ENCODE measurements around the gene ZBTB16.

The ZBTB16 gene

GRCh38 chr11:114050258-114050927 lies 9.1 kb upstream of the ZBTB16 start:
- no peak for TF ChIP-seq FOXK2 (IDR thresholded peaks at IDR 0.05)
- no peak for TF ChIP-seq LEF1 (IDR thresholded peaks at IDR 0.05; ENCODE audit: borderline replicate concordance)
- no peak for TF ChIP-seq CTBP1 (IDR thresholded peaks at IDR 0.05; ENCODE audit: borderline replicate concordance)
- TF ChIP-seq BHLHE40 (IDR thresholded peaks at IDR 0.05; ENCODE audit: borderline replicate concordance) = no peak
- no peak for TF ChIP-seq SP1 (IDR thresholded peaks at IDR 0.05)
- TF ChIP-seq PKNOX1 (IDR thresholded peaks at IDR 0.05) = no peak
- no peak for TF ChIP-seq FOXA1 (IDR thresholded peaks at IDR 0.05)
- no peak for TF ChIP-seq SUZ12 (IDR thresholded peaks at IDR 0.05)
- TF ChIP-seq ARNT (IDR thresholded peaks at IDR 0.05) = no peak
- TF ChIP-seq FOXM1 (IDR thresholded peaks at IDR 0.05; ENCODE audit: borderline replicate concordance) = no peak
- TF ChIP-seq TARDBP (IDR thresholded peaks at IDR 0.05) = no peak
- no peak for TF ChIP-seq ELF4 (IDR thresholded peaks at IDR 0.05)
- no peak for TF ChIP-seq NFRKB (IDR thresholded peaks at IDR 0.05)
- TF ChIP-seq ZNF384 (IDR thresholded peaks at IDR 0.05) = no peak
- no peak for TF ChIP-seq L3MBTL2 (conservative IDR thresholded peaks at IDR 0.05)
- no peak for TF ChIP-seq HDGF (IDR thresholded peaks at IDR 0.05; ENCODE audit: borderline replicate concordance)
- CTCF ChIA-PET = interaction anchor here (0.9 kb wide), 1 partner anchor 15 kb away, joined by 3 read pairs; no protein-coding TSS in a partner anchor
- no peak for DNase-seq (ENCODE audit: extremely low spot score)
- POLR2A ChIA-PET = no interaction called here

GRCh38 chr11:114051558-114051957 lies 8.0 kb upstream of the ZBTB16 start:
- ChIA-PET CTCF (interaction anchor here (0.6 to 1.4 kb wide), 3 partner anchors 150 to 210 kb away, joined by 3 to 6 read pairs (median 4); no protein-coding TSS in a partner anchor), POLR2A (interaction anchor here (1.0 kb wide), 1 partner anchor 111 kb away, joined by 3 read pairs; no protein-coding TSS in a partner anchor)
- DNase-seq (ENCODE audit: extremely low spot score) = no peak
- TF ChIP-seq FOXM1 (IDR thresholded peaks at IDR 0.05; ENCODE audit: borderline replicate concordance) (no peak), CTBP1 (IDR thresholded peaks at IDR 0.05; ENCODE audit: borderline replicate concordance) (no peak), L3MBTL2 (conservative IDR thresholded peaks at IDR 0.05) (no peak), SUZ12 (IDR thresholded peaks at IDR 0.05) (no peak), SP1 (IDR thresholded peaks at IDR 0.05) (no peak), FOXA1 (IDR thresholded peaks at IDR 0.05) (no peak), ARNT (IDR thresholded peaks at IDR 0.05) (no peak), BHLHE40 (IDR thresholded peaks at IDR 0.05; ENCODE audit: borderline replicate concordance) (no peak), ZNF384 (IDR thresholded peaks at IDR 0.05) (no peak), HDGF (IDR thresholded peaks at IDR 0.05; ENCODE audit: borderline replicate concordance) (no peak), NFRKB (IDR thresholded peaks at IDR 0.05) (no peak), PKNOX1 (IDR thresholded peaks at IDR 0.05) (no peak), LEF1 (IDR thresholded peaks at IDR 0.05; ENCODE audit: borderline replicate concordance) (no peak)

GRCh38 chr11:114052160-114052559 lies 7.4 kb upstream of the ZBTB16 start:
- CTCF ChIA-PET = interaction anchor here (1.2 to 1.4 kb wide), 2 partner anchors 157 to 209 kb away, joined by 3 to 4 read pairs; no protein-coding TSS in a partner anchor

GRCh38 chr11:114053406-114053805 lies 6.1 kb upstream of the ZBTB16 start:
- ChIA-PET POLR2A (no interaction called here), CTCF (no interaction called here)
- DNase-seq (ENCODE audit: extremely low spot score) = no peak
- no peak for TF ChIP-seq FOXM1 (IDR thresholded peaks at IDR 0.05; ENCODE audit: borderline replicate concordance)
- no peak for TF ChIP-seq ZNF384 (IDR thresholded peaks at IDR 0.05)

More at GRCh38 chr11:114052160-114052559, 7.4 kb upstream of the ZBTB16 start:
- no peak for DNase-seq (ENCODE audit: extremely low spot score)
- TF ChIP-seq CTBP1 (IDR thresholded peaks at IDR 0.05; ENCODE audit: borderline replicate concordance) (no peak), HDGF (IDR thresholded peaks at IDR 0.05; ENCODE audit: borderline replicate concordance) (no peak), LEF1 (IDR thresholded peaks at IDR 0.05; ENCODE audit: borderline replicate concordance) (no peak), SUZ12 (IDR thresholded peaks at IDR 0.05) (no peak), FOXK2 (IDR thresholded peaks at IDR 0.05) (no peak), ELF4 (IDR thresholded peaks at IDR 0.05) (no peak), NFRKB (IDR thresholded peaks at IDR 0.05) (no peak), BHLHE40 (IDR thresholded peaks at IDR 0.05; ENCODE audit: borderline replicate concordance) (no peak), FOXA1 (IDR thresholded peaks at IDR 0.05) (no peak), L3MBTL2 (conservative IDR thresholded peaks at IDR 0.05) (no peak), ARNT (IDR thresholded peaks at IDR 0.05) (no peak), PKNOX1 (IDR thresholded peaks at IDR 0.05) (no peak), FOXM1 (IDR thresholded peaks at IDR 0.05; ENCODE audit: borderline replicate concordance) (no peak), TARDBP (IDR thresholded peaks at IDR 0.05) (no peak), SP1 (IDR thresholded peaks at IDR 0.05) (no peak), ZNF384 (IDR thresholded peaks at IDR 0.05) (no peak)
- POLR2A ChIA-PET = interaction anchor here (1.0 kb wide), 1 partner anchor 110 kb away, joined by 3 read pairs; no protein-coding TSS in a partner anchor

- TF ChIP-seq SUZ12 (IDR thresholded peaks at IDR 0.05) (no peak), ARNT (IDR thresholded peaks at IDR 0.05) (no peak), BHLHE40 (IDR thresholded peaks at IDR 0.05; ENCODE audit: borderline replicate concordance) (no peak), TARDBP (IDR thresholded peaks at IDR 0.05) (no peak), LEF1 (IDR thresholded peaks at IDR 0.05; ENCODE audit: borderline replicate concordance) (no peak), SP1 (IDR thresholded peaks at IDR 0.05) (no peak), ELF4 (IDR thresholded peaks at IDR 0.05) (no peak), NFRKB (IDR thresholded peaks at IDR 0.05) (no peak), PKNOX1 (IDR thresholded peaks at IDR 0.05) (no peak), HDGF (IDR thresholded peaks at IDR 0.05; ENCODE audit: borderline replicate concordance) (no peak), FOXA1 (IDR thresholded peaks at IDR 0.05) (no peak)
- POLR2A ChIA-PET = no interaction called here
- CTCF ChIA-PET = interaction anchor here (0.7 kb wide), 1 partner anchor 8 kb away, joined by 6 read pairs; no protein-coding TSS in a partner anchor
- no peak for DNase-seq (ENCODE audit: extremely low spot score)
Observed at GRCh38 chr11:114054806-114055205, 4.7 kb upstream of the ZBTB16 start.

Measured in HEK293T (cell line).